GM13976 (cell line): ENCODE data around the gene DHX30.

ENCODE experiments used
- DNase-seq: peaks from one replicate; pipeline ENCODE4 v3.0.0; 2012; ENCODE audit warnings: low spot score
- in situ Hi-C: fragments of 300-500 bp; cut with MboI; formaldehyde crosslinking; loops from one replicate; pipeline ENCODE4 v1.12.0; 2022; ENCODE audit warnings: low sequenced_read_pairs, mixed read lengths, inconsistent platforms; ENCODE audit not compliant: unreplicated experiment
- TF ChIP-seq, protein P1 (sequence below): IDR thresholded peaks from 2 replicates; pipeline ENCODE4 v1.5.1; 2012; ENCODE audit warnings: borderline replicate concordance, mild to moderate bottlenecking; ENCODE audit not compliant: insufficient read depth; ENCODE audit errors: extremely low read depth, missing control alignments, control extremely low read depth

The DHX30 gene

DNA sequence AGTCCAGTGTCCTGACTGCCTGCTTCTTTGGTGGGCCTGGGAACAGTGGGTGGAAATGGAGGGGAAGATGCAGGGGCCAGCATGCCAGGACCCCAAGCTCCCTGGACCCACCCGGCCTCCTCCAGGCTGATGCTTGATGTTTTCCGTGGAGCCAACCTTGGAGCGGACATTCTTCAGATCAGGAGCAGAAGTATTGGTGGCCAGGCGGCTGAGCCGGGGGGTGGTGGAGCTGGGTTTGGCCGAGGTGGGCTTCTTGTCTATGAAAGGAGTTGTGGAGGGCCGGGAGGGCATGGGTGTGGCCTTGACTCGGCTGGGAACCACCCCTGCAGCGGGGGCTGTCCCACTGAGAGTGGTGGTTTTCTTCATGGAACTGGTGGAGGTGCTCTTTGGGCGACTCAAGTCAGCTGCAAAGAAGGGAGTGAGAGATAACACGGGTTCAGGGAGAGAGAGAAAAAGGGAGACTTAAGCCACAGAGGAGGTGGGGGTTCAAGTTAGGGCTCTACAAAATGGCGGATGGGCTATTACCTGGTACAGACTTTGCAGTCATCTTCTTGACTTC is 67.8 kb downstream of the DHX30 start:
- TF ChIP-seq, protein P1, sequence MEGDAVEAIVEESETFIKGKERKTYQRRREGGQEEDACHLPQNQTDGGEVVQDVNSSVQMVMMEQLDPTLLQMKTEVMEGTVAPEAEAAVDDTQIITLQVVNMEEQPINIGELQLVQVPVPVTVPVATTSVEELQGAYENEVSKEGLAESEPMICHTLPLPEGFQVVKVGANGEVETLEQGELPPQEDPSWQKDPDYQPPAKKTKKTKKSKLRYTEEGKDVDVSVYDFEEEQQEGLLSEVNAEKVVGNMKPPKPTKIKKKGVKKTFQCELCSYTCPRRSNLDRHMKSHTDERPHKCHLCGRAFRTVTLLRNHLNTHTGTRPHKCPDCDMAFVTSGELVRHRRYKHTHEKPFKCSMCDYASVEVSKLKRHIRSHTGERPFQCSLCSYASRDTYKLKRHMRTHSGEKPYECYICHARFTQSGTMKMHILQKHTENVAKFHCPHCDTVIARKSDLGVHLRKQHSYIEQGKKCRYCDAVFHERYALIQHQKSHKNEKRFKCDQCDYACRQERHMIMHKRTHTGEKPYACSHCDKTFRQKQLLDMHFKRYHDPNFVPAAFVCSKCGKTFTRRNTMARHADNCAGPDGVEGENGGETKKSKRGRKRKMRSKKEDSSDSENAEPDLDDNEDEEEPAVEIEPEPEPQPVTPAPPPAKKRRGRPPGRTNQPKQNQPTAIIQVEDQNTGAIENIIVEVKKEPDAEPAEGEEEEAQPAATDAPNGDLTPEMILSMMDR = no peak
- in situ Hi-C loops = no loop called here
- DNase-seq = no peak

DNA sequence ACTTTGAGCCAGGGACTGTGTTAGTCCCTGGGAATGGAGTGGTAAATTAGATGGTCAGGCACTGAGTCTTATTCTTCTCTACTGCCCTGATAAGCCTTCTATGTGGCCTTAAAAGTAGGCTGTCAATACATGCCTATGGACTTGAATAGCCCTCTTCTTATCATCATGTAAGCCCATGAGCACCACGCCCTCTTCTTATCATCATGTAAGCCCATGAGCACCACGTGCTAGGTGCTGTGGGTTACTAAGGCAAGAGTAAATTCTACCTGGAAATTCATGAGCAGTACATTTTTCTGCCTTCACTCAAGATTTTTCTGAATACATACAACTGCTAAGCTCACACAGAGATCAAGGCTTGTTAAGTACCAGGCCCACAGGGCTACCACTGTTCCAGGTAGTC is 68.5 kb downstream of the DHX30 start:
- TF ChIP-seq, protein P1 = no peak
- no peak for DNase-seq
- in situ Hi-C loops = no loop called here

DNA sequence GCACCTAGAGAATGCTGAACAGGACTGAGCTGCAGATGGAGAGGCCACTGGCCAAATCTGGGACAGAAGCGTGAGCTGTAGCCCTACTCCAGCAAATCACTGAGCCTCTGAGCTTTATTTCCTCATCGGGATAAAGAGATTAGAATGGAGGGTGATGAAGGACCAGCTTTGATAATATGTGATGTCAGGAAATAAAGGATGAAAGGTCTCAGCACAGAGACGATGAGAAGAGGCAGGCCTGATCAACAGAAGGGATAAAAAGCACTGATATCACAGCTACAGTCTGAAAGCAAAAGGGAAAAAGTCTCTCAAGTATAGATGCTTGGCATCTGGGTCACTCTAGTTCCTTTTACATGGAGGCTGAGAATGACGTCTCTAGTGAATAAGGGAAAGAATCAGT is 70.0 kb downstream of the DHX30 start:
- TF ChIP-seq, protein P1 = no peak
- DNase-seq = no peak
- in situ Hi-C loops = no loop called here

DNA sequence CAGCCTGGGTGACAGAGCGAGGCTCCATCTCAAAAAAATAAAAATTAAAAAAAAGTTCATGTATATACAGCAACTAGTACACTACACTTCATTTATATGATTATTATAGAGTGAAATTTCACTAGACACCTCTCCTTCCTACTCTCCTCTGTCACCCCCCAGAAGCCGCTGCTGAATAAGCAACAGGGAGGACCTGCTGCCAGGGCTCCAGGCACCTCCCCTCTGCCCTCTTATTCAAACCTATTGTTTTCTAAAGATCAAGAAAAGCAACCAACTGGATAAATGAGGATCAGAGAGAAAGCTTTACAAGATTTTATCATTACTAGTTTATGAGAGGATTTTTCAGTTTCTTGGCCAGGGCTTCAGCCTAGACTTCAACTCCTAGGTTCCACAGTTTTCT is 71.5 kb downstream of the DHX30 start:
- in situ Hi-C loops = no loop called here
- TF ChIP-seq, protein P1 = no peak
- no peak for DNase-seq

DNA sequence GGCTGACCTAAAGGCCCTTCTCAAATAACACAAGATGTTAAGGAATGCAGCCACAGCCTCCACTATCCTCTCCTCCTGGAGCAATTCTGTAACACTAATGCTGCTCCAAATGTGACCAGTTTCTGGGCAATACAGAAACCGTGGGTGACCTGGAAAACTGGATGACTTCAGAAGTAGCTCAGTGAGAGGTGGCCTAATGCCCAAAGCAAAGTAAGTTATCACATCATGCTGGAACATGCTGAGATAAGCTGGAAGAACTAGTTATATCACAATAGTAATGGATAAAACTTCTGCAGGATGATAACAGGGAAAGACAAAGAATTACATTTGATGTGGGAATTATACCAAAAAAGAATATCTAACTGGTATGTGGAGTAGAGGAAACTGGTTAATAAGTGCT is 72.0 kb downstream of the DHX30 start:
- in situ Hi-C loops = no loop called here
- DNase-seq = no peak
- TF ChIP-seq, protein P1 = no peak

DNA sequence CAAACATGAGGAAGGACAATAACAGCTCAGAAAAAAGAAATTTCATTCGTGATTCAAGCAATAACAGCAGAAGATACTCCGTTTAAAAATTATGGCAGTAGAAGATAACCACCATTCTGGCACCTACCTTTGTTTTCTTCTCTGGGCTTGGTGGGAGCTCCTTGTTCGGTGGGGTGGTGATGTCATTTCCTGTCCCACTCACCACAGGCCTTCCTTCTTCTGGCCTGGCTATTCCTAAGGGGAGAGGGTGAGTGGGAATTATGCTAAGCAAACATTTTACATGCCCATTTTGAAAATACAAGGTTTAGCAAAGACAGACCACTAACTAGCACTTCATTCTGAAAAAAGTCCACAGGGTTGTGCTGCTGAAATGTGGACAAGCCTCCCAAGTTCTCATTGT is 74.4 kb downstream of the DHX30 start:
- DNase-seq = no peak
- TF ChIP-seq, protein P1 = no peak
- in situ Hi-C loops = no loop called here

DNA sequence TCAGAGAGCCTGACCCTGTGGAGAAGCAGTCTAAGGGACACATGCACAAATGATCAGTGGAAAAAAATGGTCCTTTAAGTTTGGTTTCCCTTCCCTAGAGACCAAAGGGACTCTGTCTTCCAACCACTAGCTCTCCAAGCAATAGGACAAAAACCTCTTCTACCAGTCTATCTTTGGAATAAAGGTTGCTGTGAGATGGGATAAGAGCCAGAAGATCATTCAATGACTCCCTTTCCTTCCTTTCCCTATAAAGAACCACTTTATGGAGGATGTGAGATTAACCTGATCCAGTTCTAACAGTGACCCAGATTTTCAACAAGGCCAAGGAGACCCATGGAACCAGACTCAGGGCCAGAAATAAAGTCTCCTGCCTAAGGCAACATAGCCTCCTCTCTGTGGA is 74.8 kb downstream of the DHX30 start:
- in situ Hi-C loops = no loop called here
- DNase-seq = no peak
- TF ChIP-seq, protein P1 = no peak
